ENCODE measurements around the gene TM6SF1.
"Not testable (repeated sequence)": the region's sequence is repeated elsewhere in the genome, so short reads cannot be mapped to it uniquely, and the experiment has no call there.

Gene TM6SF1

DNA sequence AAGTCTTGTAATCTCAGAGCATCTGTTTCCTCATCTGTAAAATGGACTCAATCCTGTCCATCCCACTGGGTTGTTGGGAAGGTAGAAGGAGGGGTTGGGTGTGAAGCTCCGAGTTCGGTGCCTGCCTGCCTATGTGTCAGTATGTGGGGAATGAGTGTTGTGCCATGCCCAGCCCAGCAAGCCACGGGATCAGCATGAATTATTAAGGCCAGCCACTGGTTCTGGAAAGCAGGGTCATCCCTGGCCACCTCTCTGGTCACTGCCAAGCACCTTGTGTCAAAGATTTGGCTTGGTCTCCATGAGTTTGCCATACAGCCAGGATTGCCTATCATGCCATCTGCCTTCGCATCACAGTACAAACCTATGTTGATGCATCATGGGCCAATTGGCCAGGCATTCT is 11.5 kb downstream of the TM6SF1 start:
- DNase-seq: no peak

DNA sequence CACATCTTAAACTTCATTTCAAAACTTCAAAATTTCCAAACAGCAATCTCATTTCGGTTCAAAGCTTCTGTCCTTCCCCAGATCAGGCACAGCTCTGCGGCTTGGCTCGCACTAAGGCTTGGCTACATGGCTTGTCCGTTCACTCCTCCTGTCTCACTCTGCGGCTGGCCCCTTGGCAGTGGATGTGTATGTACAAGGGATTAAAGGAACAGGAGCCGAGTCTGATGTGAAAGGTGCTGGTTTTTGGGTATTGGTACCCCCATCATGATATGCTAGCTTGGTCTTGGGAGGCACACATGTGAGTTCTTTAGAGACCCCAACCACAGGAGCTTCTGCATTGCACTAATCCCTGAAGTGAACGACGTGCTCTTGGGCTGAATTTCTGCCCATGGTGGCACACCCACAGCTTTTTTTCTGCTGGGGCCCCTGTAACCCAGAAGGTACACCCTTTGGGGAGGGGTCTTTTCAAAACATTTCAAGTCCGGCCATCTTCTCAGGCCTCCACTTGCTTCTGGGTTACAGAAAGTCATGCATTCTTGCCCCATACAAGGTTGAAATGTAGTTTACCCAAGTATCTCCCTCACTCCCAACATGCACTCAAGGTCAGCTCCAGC is 12.6 kb downstream of the TM6SF1 start:
- no peak for DNase-seq

GRCh38 chr15:83123529-83123928 is 16.1 kb downstream of the TM6SF1 start:
- no peak for DNase-seq

GRCh38 chr15:83127547-83128150 is 20.2 kb downstream of the TM6SF1 start:
- no peak for DNase-seq

DNA sequence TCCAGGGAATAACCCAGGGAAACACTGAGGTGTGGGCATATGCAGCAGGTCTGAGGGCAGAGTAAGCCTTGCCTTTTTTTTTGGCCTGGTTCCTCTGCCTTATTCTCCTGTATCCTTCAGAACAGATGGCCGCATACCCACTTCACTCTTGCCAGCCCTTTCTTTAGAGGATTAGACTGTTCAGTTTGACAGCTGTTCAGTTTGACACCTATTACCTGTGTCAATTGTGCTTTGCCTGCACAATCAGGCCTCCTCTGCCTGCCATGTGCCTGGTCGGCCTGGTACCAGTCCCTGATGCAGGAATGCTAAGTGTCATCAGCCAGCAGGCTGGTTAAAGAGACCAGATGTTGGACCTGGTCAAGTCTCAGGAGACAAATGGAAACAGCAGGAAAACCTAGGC is 22.3 kb downstream of the TM6SF1 start:
- peak; percentile 100 for DNase-seq

DNA sequence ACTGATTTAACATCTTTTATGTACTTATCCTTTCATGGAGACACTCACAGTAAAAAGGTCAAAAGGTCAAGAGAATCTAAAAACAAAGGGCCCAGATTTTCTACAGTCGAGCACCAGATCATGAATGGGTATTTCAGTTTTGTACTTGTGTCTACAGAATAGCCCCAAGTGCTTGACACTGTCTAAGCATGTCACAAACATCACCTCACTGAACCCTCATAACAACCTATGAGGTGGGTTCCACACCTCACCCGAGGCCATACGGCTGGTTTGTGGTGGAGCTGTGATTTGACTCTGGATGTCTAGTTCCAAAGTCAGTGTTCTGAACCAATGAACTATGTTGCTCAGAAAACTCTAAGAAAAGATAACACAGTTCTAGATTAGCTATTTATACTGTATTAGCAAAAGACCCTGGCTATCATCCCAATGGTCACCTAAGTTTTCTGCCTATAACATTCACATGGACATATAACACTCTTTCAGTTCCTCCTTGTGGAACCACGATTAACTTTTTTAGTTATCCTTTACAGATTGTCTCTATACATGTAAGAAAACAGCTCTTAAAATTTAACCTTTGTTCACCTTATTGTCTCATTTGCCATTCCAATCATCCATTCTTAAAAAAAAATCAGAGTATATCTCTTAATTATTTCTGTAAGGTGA is 25.5 kb downstream of the TM6SF1 start:
- no peak for DNase-seq

- not testable (repeated sequence) for DNase-seq
Measured at GRCh38 chr15:83142151-83142550, 34.7 kb downstream of the TM6SF1 start.

GRCh38 chr15:83144771-83145170 is 37.3 kb downstream of the TM6SF1 start:
- no peak for DNase-seq

GRCh38 chr15:83153288-83153687 is 45.8 kb downstream of the TM6SF1 start:
- no peak for DNase-seq

DNA sequence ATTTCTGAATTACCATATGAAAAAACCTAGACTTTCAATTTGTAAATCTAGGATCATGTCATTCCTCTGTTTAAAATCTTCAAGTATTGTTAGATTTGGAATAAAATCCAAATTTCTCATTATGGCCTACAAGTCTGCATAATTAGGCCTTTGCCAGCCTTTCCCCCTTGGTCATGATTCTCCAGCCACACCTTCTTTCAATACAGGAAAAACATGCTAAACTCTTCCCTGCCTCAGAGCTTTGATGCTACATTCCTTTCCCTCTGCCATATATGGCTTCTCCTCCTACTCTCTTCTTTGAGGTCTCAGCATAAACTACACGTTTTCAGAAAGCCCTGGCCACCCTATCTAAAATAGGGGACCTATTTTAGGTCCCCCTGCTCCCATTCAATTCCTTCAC is 48.5 kb downstream of the TM6SF1 start:
- DNase-seq: no peak

DNA sequence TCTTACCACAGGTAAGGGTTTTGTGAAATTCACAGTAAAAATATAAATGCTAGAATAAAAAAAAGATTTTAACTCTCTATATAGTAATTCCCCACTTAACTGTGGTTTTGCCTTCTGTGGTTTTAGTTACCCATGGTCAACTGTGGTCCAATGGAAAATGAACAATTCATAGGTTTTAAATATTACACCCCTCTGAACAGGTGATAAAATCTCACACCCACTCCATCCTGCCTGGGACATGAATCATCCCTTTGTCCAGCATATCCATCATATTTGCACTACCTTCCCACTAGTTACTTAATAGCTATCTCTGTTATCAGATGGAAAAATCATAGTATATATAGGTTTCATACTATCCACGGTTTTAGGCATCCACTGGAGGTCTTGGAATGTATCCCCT is 50.9 kb downstream of the TM6SF1 start:
- no peak for DNase-seq

- no peak for DNase-seq
Measured at GRCh38 chr15:83160741-83161140, 53.3 kb downstream of the TM6SF1 start.

GRCh38 chr15:83163032-83163431 is 55.6 kb downstream of the TM6SF1 start:
- DNase-seq: no peak

- no peak for DNase-seq
Measured at GRCh38 chr15:83164111-83164770, 56.8 kb downstream of the TM6SF1 start.

- no peak for DNase-seq
Measured at GRCh38 chr15:83164771-83165404, 57.4 kb downstream of the TM6SF1 start.

DNA sequence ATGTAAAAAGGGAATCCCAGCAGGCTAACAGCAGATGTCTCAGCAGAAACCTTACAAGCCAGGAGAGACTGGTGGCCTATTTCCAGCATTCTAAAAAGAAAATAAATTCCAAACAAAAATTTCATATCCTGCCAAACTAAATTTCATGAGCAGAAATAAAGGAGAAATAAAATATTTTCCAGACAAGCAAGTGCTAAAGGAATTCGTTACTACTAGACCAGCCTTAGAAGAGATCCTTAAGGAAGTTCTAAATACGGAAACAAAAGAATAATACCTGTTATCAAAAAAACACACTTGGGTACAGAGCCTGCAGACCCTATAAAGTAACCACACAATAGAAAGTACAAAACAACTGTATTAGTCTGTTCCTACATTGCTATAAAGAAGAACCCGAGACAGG is 58.8 kb downstream of the TM6SF1 start:
- no peak for DNase-seq

GRCh38 chr15:83166830-83167229 is 59.4 kb downstream of the TM6SF1 start:
- no peak for DNase-seq

DNA sequence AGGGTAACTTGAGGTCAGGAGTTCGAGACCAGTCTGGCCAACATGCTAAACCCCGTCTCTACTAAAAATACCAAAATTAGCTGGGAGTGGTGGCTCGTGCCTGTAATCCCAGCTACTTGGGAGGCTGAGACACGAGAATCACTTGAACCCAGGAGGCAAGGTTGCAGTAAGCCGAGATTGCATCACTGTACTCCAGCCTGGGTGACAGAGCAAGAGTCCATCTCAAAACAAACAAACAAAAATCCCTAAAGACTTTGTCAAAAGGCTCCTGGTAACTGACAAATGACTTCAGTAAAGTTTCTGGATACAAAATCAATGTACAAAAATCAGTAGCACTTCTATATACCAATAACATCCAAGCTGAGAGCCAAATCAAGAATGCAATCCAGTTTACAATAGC is 62.1 kb downstream of the TM6SF1 start:
- DNase-seq: not testable (repeated sequence)

GRCh38 chr15:83170474-83171165 is 63.2 kb downstream of the TM6SF1 start:
- no peak for DNase-seq

- no peak for DNase-seq
Measured at GRCh38 chr15:83174891-83175290, 67.4 kb downstream of the TM6SF1 start.

DNA sequence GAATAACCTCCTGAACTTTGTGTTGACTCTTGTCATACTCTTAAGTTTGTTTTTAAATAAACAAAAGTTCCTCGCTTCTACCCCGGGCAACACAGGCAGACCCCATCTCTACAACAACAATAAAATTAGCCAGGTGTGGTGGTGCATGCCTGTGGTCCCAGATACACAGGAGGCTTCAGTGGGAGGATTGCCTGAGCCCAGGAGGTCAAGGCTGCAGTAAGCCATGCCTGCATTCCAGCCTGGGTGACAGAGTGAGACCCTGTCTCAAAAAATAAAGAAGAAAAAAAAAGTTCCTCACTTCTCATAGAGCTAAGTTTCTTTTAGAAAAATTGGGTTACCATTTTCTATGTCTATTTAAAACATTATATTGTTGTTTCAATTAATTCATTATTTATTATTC is 70.9 kb downstream of the TM6SF1 start:
- DNase-seq: no peak

GRCh38 chr15:83178869-83179325 is 71.5 kb downstream of the TM6SF1 start:
- no peak for DNase-seq

DNA sequence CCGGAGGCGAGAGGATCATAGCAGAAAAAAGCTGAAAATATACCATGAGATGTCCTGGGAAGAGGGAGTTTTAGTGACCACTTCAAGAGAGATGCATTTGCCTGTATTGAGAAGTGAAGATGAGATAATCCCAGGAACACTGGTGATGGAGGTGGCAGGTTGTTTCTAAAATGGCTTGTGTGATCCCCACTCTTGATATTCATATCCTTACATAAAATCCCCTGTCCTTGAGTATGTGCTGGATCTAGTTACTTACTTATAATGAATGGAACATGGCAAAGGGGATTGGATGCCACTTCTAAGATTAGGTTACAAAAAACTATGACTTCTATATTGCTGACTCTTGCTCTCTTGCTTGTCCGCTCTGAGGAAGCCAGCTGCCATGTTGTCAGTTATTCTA is 78.1 kb downstream of the TM6SF1 start:
- DNase-seq: no peak
